OCI-M1 (cell line): ENCODE results near the gene TCF12.
A peak's percentile ranks its signal among the peaks of the same experiment; 100 is the strongest.

Source experiments
- DNase-seq: peaks from one replicate; lab custom pipeline; 2025; lab: John Stamatoyannopoulos, UW

Gene TCF12

DNA sequence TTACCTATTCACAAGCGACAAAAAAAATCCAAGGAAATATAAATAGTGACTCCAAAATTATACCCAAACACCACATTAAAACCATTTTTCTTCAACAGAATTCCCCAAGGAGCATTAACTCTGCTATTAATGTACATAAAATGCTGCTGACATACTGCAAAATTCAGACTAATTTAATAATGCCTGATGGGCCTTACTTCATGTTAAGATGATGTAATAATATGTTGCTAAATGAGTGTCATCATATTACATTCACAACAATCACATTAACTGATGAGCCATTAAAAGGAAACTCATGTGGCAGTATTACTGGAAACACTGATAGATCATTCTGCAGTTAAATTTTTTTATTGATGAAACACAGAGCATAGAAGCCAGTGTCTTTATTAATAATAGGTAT is 253.0 kb downstream of the TCF12 start:
- no peak for DNase-seq

DNA sequence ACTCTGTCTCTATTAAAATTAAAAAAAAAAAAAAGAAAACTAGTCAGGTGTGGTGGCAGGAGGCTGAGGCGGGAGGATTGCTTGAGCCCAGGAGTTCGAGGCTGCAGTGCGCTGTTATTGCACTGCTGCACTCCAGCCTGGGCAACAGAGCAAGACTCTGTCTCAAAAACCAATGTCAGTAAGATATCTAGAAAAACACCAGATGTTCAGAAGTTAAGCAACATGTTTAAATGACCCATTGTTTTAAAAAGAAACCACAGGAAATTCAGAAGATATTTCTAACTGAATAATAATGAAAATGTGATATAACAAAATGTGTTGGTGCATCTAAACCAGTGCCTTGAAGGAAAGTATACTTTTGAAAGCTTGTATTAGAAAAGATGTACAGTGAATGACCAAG is 254.5 kb downstream of the TCF12 start:
- DNase-seq = no peak

DNA sequence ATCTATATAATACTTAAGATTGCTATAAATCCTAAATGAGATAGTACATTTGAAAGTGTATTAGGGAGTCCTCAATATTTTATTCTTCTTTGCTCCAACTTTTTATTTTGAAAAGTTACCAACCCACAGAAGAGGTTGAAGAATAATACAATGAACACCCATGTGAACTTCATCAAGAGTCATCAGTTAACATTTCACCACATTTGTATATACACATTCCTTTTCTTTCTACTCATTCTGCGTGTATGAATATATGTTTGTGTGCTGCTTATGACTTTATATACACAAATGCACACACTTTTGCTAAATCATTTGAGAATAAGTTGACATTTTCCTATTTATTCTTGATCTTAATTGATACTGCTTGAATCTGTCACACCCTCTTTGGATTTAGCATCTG is 264.6 kb downstream of the TCF12 start:
- no peak for DNase-seq

DNA sequence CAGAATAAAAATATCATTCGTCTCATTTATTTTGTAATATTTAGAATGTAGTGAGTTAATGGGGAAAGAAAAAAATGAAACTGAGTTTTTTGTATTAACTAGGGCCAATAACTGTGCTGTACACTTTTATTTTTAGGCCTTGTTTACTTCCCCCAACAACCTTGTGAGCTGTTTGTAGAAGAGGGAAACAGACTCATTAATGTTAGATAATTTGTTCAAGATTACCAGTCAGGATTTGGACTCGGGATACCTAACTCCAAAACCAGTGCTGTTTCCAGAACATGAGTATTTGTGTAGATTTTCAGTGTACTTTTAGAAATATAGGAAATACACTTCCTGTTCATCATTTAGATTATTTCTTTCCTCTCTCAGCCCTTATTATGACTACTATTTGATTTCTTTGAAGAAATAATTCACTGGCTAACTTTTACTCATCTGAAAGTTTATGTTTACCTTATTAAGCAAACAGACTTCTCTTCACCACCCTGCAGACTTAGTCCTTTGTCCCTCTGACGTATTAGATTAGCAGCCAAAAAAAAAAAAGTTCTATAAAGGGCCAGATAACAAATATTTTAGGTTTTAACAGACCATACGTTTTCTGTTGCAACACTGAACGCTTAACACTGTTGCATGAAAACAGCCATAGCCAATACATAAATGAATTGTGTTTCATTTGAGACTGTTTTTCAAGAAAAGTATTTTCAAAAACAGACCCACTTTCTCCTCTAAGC is 265.3 kb downstream of the TCF12 start:
- no peak for DNase-seq

DNA sequence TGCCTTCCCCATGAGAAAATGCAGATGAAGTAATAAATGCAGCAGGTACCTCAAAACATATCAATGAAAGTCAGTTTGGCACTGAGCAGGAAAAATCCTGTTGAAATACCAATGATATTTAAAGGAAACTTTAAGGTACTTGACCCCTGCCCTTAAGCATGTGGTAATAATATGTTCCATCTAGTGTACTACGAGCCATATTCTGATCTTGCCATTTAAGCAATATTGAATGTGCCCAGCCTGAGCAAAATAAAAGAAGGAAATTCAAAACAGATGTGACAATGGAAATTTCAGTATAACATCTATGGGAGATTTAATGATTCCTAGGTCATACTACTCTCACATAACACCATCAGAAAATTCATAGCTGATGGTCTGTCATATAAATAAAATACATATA is 266.1 kb downstream of the TCF12 start:
- DNase-seq = no peak

DNA sequence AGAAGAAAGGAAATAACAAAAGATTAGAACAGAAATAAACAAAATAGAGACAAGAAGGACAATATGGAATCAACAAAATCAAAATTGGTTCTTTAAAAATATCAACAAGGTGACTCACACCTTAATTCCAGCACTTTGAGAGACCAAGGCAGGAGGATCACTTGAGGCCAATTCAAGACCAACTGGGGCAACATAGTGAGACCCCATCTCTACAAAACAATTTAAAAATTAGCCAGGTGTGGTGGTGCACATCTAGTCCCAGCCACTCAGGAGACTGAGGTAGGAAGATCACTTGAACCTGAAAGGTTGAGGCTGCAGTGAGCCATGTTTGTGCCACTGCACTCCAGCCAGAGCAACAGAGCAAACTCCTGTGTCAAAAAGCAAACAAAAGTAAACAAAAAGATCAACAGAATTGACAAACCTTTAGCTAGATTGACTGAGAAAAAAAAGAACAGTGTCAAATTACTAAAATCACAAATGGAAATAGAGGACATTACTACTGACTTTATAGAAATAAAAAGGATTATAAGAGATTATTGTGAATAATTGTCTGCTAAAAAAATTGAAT is 267.1 kb downstream of the TCF12 start:
- DNase-seq = no peak

DNA sequence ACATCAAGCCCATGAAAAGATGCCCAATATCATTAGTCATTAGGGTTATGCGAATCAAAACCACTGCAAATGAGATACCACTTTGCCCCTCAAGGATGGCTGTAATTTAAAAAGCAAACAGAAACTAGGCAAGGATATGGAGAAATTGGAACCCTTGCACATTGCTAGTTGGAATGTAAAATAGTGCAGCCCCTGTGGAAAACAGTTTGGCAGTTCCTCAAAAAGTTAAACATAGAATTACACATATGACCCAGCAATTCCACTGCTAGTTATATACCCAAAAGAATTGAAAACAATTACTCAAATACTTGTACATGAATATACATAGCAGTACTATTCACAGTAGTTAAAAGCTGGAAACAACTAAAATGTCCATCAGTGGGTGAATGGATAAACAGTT is 271.0 kb downstream of the TCF12 start:
- DNase-seq = no peak

DNA sequence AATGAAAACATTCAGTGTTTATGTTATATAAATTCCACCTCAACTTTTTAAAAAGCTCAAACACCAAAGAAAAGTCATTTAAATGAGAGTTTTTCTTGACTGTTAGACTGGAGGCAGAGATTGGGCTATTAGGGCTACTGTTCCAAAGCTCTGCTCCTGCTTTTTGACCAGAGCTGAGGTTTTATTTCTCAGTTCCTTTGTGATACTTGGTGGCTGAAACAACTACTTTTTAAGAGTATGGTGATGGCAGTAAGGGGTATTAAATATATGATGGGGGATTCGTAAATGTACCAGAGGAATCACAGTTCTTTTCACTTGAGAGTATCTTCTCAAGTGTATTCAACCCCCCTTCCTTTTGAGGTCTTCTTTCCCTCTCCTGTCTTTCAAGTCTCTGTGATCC is 271.8 kb downstream of the TCF12 start:
- DNase-seq = no peak

DNA sequence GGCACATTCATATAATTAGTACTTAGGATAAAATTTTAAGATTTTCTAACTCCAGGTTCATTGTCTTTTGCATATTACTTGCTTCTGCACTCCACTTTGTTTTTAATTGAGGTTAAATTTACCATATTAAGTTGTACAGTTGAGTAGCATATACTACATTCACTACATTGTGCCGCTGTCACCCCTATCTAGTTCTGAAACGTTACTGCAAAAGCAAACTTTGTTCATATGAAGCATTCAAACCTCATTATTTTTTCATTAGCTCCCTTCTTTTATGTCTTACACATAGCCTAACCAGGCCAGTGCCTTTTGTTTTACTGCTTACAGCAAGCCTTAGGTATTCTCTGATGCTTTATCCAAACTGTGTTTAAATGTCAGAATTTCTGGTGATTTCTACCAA is 274.7 kb downstream of the TCF12 start:
- DNase-seq = no peak

DNA sequence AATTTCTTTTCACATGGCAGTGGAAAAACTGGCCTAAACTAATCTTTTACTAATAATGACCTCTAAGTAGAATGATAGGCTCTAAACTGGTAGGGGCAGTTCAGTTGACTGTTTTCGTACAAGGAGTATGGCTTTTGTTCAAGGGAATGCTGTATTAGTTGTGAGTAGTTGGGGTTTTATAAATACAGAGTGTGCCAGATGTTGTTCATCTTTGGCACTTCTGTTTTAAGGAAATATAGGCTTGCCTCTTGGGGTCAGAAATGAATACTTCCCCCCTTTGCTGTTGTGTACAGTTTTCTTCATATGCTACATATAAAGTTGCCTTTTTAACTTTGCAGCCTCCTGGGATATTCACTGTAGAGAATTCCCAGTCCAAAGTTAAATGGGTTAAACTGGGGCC is 276.9 kb downstream of the TCF12 start:
- DNase-seq = no peak

DNA sequence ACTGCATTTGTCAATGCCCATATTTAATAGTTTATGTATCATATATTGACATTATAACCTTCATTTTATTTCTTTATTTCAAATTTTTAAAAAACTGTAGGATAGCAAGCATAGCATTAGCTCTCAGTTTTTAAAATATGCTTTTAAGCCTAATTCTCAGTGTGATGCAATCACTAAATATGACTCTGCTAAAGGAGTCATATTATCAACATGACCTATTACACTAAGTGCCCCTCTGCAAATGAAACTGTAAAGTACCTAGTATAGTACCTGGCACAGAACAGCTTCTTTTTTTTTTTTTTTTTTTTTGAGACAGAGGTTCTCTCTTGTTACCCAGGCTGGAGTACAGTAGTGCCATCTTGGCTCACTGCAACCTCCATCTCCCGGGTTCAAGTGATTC is 278.4 kb downstream of the TCF12 start:
- DNase-seq = no peak

DNA sequence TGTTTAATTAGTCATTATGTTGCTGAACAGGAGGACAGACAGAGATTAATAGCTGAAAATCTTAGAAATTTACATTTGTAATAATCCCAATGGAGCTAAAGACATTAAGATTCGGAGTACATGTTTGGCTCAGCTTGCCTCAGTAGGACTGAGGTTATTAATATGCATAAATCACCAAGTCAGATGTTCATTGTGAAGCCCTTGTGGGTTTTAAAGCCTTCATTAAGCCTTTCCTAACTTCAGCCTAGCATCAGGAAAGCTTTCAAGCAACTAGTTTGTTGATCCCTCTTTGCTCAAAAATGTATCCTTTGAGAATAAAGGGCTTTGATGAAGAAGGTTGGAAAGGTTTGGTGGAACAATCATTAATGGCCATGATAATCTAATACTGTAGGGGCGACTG is 279.7 kb downstream of the TCF12 start:
- no peak for DNase-seq

DNA sequence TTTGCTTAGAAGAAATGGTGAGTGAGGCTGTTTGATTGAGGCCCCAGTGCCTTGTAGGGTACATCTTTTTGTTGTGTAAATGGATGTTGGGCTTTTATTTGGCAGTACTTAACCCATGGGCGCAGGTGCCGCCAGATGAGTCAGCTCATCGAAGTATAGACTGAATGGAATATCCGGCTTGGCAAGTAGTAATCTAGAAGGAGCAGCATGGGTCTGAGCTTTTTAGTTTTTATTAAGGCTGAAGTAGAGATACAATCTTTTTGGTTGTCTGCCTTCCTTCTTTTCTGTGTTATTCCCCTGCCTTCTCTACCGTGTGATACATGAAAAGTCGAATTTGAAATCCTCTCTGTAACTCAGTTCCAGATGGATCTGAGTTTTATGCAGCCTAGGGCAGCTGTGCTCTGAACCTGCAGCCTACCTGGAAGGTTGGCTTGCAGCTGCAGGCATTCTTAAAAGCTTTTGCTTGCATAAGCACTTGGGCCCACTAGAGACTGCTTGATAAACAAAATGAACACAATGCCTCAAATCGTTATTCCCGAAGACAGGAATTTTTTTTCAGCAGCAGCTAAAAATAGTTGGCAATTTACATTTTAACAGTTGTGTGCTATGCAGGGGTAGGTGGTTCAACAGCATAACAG is 280.3 kb downstream of the TCF12 start:
- DNase-seq = no peak

DNA sequence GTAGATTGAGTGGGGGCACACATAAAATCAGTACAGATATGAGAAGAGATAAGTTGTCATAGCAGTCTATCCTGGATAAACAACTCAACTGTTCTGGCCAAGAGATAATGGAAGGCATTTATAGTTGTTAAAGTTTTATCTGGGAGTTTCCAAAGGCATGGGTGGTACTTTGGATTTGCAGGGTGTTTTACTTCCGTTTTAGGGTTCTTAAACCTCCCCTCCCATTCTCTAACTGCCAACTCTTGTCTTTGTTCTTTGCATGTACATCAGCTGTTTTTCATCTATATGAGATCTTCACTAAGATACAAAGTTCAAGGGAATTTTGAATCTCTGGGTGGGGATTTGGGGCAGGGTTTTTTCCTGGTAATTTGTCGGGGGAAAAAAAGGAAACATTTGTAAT is 283.1 kb downstream of the TCF12 start:
- DNase-seq = no peak

DNA sequence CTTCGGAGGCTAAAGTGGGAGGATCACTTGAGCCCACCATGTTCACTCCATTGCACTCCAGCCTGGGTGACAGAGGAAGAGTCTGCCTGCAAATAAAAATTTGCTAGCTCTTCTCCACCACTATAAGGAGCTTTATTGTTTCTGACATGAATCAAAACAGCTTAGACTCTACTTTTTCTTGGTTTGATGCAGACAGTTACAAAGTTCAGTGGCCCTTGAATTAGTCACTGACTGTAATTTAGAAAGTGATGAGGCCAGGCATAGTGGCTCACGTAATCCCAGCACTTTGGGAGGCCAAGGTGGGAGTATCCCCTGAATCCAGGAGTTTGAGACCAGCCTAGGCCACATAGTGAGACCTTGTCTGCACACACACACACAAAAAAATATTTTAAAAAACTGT is 285.5 kb downstream of the TCF12 start:
- DNase-seq = no peak

DNA sequence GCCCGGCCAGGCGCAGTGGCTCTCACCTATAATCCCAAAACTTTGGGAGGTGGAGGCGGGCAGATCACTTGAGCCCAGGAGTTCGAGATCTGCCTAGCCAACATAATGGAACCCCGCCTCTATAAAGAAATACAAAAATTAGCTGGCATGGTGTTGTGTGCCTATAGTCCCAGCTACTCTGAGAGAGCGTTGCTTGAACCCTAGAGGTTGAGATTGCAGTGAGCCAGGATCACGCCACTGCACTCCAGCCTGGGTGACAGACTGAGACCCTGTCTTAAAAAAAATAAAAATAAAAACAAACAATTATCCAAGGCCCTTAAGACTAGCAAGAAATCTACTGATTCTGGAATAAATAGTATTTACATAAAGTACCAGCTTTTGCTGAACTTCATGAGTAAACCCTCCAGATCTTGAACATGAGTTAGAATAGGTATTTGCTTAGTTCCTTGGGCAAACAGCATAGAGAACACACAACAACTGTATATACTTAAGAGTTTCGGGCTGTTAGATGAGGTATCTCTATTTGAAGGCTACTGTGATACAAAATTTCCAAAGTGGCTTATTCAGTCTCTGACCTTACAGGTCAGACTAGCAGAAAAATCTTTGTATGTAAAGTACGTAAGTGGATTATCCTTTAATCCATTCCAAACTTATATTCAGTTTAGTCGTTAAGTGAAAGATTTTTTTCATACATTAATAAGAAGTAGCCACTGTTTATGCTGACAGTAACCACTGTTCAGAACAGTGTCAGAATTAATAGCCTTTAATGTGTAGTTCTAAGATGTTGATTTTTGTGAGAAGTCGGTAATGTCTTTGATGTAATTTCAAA is 286.8 kb downstream of the TCF12 start:
- no peak for DNase-seq

DNA sequence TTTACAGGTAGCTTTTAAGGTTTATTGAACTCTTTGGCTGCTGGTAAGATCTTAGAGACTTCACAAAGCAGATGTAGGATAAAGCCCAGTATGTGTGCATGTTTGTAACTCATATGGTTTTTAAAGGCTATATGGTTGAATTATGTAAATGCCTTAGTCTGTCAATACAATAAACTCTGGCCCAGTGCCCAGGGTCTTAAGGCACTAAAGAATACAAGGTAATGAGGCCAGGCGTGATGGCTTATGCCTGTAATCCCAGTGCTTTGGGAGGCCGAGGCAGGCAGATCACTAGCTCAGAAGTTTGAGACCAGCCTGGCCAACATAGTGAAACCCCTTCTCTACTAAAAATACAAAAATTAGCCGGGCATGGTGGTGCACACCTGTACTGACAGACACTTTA is 287.6 kb downstream of the TCF12 start:
- no peak for DNase-seq

DNA sequence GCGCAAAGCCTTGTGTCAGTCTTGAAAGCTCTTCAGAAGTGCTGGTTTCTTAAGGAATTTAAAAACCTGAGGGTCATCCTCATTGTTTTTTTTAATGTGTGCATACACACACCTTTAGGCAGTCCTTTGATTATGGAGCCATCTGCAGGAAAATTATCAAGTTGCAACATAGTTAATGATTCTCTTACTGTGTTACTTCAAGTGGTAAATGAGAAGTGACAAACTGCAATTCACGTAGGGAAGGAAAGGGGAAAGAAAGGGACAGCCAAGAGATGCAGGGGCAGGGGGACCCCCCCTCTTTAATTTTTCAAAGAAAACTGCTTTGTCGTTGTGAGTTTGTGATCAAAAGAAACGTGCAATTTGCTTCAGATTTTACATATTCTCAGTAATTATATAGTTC is 295.4 kb downstream of the TCF12 start:
- peak; percentile 85 for DNase-seq

DNA sequence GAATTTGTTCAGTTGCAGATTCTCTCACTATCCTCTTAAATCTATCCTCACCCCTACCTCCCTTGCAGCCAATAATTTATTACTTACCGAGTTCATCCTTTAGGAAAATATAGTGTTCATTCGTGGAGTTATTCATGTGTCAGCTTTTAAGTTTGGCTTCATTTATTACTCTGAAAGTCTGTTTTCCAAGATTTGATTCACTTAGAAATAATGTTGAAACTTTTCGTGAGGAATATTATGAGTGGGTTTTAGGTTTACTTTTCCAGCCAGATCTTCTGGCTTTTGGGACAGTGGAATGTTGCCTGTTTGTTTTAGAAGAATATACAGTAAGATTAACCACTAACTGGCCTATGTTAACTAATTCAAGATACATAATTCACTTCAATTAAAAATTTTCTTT is 296.9 kb downstream of the TCF12 start:
- no peak for DNase-seq

DNA sequence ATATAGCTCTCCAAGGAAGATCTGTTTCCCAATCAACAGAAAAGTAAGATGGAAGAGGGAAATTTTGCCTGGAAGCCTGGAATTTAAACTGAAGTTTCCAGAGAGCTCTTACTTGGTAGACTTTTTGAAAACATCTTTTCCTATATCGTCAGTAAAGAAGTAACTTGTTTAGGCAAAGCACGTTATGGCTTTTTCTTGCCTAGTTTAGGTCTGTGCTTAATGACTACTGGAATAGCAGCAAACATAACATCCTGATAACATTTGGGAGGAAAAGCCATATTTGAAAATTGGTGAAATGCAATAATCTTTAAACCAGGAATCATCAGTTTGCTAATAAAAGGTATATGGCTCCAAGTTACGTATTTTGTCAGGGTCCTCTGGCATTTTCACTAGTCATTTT is 297.4 kb downstream of the TCF12 start:
- no peak for DNase-seq

DNA sequence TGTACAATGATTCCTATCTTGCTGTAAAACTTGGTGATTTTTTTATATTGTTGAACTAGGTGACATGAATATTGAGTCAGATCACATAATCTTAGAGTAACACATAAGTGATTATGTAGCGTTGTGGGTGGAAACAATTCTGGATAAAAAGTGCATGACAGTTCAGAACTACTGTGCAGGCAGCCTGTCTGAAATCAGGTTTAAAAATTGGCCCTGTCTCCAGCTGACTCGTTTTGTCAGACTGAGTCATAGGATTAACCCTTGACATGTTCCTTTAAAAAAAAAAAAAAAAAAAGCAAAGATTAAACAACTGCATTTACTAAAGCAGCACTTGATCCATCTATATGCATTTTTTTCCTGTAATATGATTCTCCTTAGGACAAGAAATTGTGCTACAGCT is 297.8 kb downstream of the TCF12 start:
- peak; percentile 45 for DNase-seq

DNA sequence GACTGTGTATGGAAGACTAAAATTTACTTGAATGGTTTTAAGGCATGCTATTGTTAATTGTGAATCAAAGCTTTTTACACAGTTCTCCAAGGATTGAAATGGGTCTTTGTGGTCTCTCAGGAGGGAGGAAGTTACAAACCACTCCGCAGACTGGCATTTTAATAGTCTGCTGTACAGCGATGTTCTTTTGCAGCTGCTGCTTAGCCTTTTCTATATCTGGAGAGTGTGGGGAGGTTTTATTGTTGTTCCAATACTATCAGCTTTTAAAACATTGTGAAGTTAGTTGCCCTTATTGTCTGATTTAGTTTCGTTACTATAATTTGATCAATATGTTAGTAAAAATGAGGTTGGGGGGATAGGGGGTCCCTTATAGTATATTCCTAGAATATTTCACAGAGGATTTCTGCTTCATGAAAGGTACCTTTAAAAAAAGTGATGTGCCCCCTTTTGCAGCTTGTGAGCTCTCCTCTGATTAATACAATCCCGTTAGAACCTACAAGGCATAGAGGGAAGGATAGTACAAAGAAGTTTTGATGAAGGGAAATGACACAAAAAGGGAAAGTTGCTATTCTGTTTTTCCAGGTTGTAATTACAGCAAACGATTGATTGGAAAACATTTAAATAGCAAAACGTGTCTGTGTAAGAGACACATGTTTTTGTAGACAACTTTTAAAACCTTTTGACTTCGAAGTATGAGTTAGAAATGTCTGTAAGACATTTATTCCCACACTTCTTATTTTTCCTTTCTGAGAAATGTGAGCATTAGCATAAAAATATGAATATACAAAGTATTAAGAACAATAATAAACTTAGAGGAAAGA is 299.5 kb downstream of the TCF12 start:
- DNase-seq = peak; percentile 43
